Common myeloid progenitor, CD34-positive (primary cell): ENCODE measurements around the gene PLIN4.

ENCODE experiments used
- CTCF ChIA-PET: fragments of 350-600 bp; sonication (Branson Sonifier 250); formaldehyde crosslinking; loops from one replicate; lab custom pipeline; 2021; ENCODE audit warnings: antibody characterized with exemption; lab: Charles Lee
- POLR2A ChIA-PET: fragments of 350-600 bp; sonication (Branson Sonifier 250); formaldehyde crosslinking; loops from one replicate; lab custom pipeline; 2021; ENCODE audit warnings: antibody characterized with exemption; lab: Charles Lee
- DNase-seq, 3 donors: peaks; one replicate each; pipeline versions ENCODE4 v3.0.0 to v3.0.0-alpha.2; 2013
- H3K27ac ChIP-seq, 2 experiments: 1 replicate in 1 of 2; 2 replicates in 1 of 2; pipeline ENCODE4 v1.7.0; 2013; ENCODE audit warnings: inconsistent platforms in 2 of 2, low read length in 2 of 2, mild to moderate bottlenecking in 2 of 2, low read depth in 1 of 2, moderate library complexity in 1 of 2; ENCODE audit not compliant: severe bottlenecking in 2 of 2, insufficient read depth in 1 of 2, poor library complexity in 1 of 2
- H3K27me3 ChIP-seq, 5 experiments: replicated peaks in 2 of 5; 1 replicate in 3 of 5; 2 replicates in 2 of 5; pipeline versions ENCODE4 v1.6.1 to v1.7.0; 2013; ENCODE audit warnings: low read length in 4 of 5, mild to moderate bottlenecking in 2 of 5, moderate library complexity in 2 of 5, inconsistent platforms in 1 of 5; ENCODE audit not compliant: insufficient read depth in 5 of 5, control insufficient read depth in 4 of 5
- H3K36me3 ChIP-seq, 4 experiments: 1 replicate in 2 of 4; 2 replicates in 2 of 4; pipeline versions ENCODE4 v1.6.1 to v1.7.0; 2013; ENCODE audit warnings: low read length in 3 of 4, control low read depth in 1 of 4, mild to moderate bottlenecking in 1 of 4; ENCODE audit not compliant: control insufficient read depth in 4 of 4, insufficient read depth in 4 of 4
- H3K4me1 ChIP-seq, 4 experiments: 1 replicate in 3 of 4; 2 replicates in 1 of 4; pipeline versions ENCODE4 v1.6.1 to v1.7.1; 2013; ENCODE audit warnings: low read length in 3 of 4, mild to moderate bottlenecking in 3 of 4, control low read depth in 1 of 4, inconsistent platforms in 1 of 4, moderate library complexity in 1 of 4; ENCODE audit not compliant: control insufficient read depth in 4 of 4, insufficient read depth in 4 of 4; ENCODE audit errors: control extremely low read depth in 1 of 4
- H3K4me3 ChIP-seq, 7 experiments: 1 replicate in 4 of 7; 2 replicates in 3 of 7; pipeline versions ENCODE4 v1.5.1 to v1.7.0; 2013; ENCODE audit warnings: mild to moderate bottlenecking in 7 of 7, low read length in 6 of 7, moderate library complexity in 6 of 7, inconsistent platforms in 2 of 7, low read depth in 2 of 7, control low read depth in 1 of 7; ENCODE audit not compliant: insufficient read depth in 4 of 7, control insufficient read depth in 1 of 7; ENCODE audit errors: extremely low read depth in 1 of 7
- H3K9me3 ChIP-seq, 5 experiments: 1 replicate in 4 of 5; 2 replicates in 1 of 5; pipeline versions ENCODE4 v1.6.1 to v1.7.1; 2013; ENCODE audit warnings: low read length in 4 of 5, mild to moderate bottlenecking in 2 of 5, inconsistent platforms in 1 of 5, low read depth in 1 of 5, moderate library complexity in 1 of 5; ENCODE audit not compliant: control insufficient read depth in 4 of 5, insufficient read depth in 2 of 5; ENCODE audit errors: control extremely low read depth in 1 of 5
- WGBS: methylation state at CpG from one replicate; pipeline ENCODE4 v1.1.5; 2013; ENCODE audit not compliant: insufficient coverage; 5-methylcytosine and 5-hydroxymethylcytosine counted together

Gene PLIN4

DNA sequence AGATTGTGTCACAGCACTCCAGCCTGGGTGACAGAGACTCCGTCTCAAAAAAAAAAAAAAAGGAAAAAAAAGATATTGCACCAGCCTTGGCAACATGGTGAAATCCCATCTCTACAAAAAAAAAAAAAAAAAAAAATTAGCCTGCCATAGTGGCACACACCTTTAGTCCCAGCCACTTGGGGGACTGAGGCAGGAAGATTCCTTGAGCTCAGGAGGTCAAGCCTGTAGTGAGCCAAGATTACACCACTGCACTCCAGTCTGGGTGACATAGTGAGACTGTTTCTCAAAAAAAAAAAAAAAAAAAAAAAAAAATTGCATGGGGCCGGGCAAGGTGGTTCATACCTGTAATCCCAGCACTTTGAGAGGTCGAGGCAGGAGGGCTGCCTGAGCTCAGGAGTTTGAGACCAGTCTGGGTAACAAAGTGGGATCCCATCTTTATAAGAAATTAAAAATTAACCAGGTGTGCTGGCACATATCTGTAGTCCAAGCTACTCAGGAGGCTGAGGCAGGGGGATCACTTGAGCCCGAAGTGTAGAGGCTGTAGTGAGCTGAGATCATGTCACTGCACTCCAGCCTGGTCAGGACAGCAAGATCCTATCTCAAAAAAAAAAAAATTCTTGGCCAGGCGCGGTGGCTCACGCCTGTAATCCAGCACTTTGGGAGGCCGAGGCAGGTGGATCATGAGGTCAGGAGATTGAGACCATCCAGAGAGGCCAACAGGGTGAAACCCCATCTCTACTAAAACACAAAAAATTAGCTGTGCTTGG, 53.3 kb downstream of the PLIN4 start:
- 98% methylated on average over 5 of the region's 8 CpGs for WGBS
- CTCF ChIA-PET, result no interaction called here
- no peak for DNase-seq
- H3K27ac ChIP-seq, result no peak overlapping the region
- no peaks in the 10 kb centered on the region for H3K4me1 ChIP-seq
- POLR2A ChIA-PET, result interaction anchor here (0.6 kb wide), 1 partner anchor 490 kb away, joined by 3 read pairs; no protein-coding TSS in a partner anchor
- H3K9me3 ChIP-seq, result no peaks in the 10 kb centered on the region
- no peaks in the 10 kb centered on the region for H3K27me3 ChIP-seq
- H3K36me3 ChIP-seq, result no peaks in the 10 kb centered on the region
- H3K4me3 ChIP-seq, result no peak overlapping the region

DNA sequence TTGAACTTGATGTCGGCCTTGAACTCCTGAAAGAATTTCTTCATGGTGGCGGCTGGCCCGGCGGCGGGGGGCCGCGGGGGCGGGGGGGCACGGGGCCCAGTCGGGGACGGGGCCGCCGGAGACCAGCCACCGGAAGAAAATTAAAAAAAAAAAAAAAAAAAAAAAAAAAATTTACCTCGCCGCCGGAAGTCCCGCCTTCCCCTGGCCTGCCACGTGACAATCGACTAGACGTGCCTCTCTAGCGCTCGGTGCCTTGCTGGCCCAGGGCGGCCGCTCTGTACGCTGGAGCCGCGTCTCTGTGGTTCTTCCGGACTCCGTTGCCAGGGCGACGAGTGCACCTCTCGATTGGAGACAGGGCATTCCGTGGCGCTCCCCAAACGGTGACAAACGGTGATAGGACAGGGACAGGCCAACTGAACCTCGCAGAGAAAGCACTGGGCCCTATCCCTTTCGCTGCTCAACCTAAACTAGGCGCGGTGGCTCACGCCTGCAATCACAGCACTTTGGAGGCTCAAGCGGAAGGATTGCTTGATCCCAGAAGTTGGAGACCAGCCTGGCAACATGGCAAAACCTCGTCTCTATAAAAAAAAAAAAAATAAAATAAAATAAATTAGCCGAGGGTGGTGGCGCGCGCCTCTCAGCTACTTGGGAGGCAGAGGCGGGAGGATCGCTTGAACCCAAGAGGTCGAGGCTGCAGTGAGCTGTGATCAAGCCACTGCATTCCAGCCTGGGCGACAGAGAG, 60.5 kb downstream of the PLIN4 start, which contains the start of gene UBXN6:
UBXN6 (minus strand) TSS at position 141 of the 742 bp plus-strand sequence; CDS start at position 44, 97 bp downstream.
- H3K4me3 ChIP-seq, result peak within 1 kb of the TSS; percentile 48 to 86 (median 75)
- peak within 1 kb of the TSS in 1 of 2 experiments; percentile 76 for H3K27ac ChIP-seq
- ChIA-PET CTCF (interaction anchor here (0.6 to 1.4 kb wide), 3 partner anchors 13 to 215 kb away, joined by 3 to 4 read pairs (median 3); partner anchors contain the start of gene SH3GL1), POLR2A (interaction anchor here (0.6 to 2.0 kb wide), 3 partner anchors 13 to 88 kb away, joined by 3 to 6 read pairs (median 4); partner anchors contain the start of gene HDGFL2)
- H3K4me1 ChIP-seq, result peaks cover 2 to 23% (median 17%) of the 10 kb centered on the region in 4 experiments
- H3K9me3 ChIP-seq, result no peaks in the 10 kb centered on the region
- no peaks in the 10 kb centered on the region for H3K27me3 ChIP-seq
- peaks cover 0 to 14% (median 12%) of the 10 kb centered on the region in 4 experiments for H3K36me3 ChIP-seq
- whole genome bisulfite sequencing, result 12% methylated on average over 27 of the region's 52 CpGs
- peak; percentile 99 to 100 (median 99) for DNase-seq

GRCh38 chr19:4456843-4457653, 61.2 kb downstream of the PLIN4 start:
- ChIA-PET POLR2A (interaction anchor here (0.6 to 2.0 kb wide), 4 partner anchors 13 to 87 kb away, joined by 3 to 6 read pairs (median 4); partner anchors contain the start of gene HDGFL2), CTCF (interaction anchor here (0.6 to 1.4 kb wide), 2 partner anchors 14 to 55 kb away, joined by 3 to 4 read pairs; partner anchors contain the start of gene CHAF1A)
- no peaks in the 10 kb centered on the region for H3K9me3 ChIP-seq
- H3K36me3 ChIP-seq, result peaks cover 3 to 22% (median 20%) of the 10 kb centered on the region in 4 experiments
- H3K27ac ChIP-seq, result peak overlapping the region in 1 of 2 experiments; percentile 75
- peak; percentile 54 to 75 (median 67) for DNase-seq
- peaks cover 2 to 23% (median 17%) of the 10 kb centered on the region in 4 experiments for H3K4me1 ChIP-seq
- WGBS, result under 1% methylated on average over 10 of the region's 53 CpGs
- H3K27me3 ChIP-seq, result no peaks in the 10 kb centered on the region
- peak overlapping the region; percentile 48 to 86 (median 75) for H3K4me3 ChIP-seq

- peak overlapping the region; percentile 47 to 84 (median 75) for H3K4me3 ChIP-seq
- DNase-seq, result peak in 2 of 3 donors; percentile 47
- H3K36me3 ChIP-seq, result peaks cover 3 to 25% (median 22%) of the 10 kb centered on the region in 4 experiments
- 6% methylated on average over 5 of the region's 9 CpGs for WGBS
- H3K9me3 ChIP-seq, result no peaks in the 10 kb centered on the region
- ChIA-PET POLR2A (interaction anchor here (0.8 to 1.3 kb wide), 2 partner anchors 12 to 16 kb away, joined by 3 to 4 read pairs; partner anchors contain the start of gene HDGFL2), CTCF (interaction anchor here (0.6 to 1.4 kb wide), 2 partner anchors 15 to 54 kb away, joined by 3 to 4 read pairs; partner anchors contain the start of gene CHAF1A)
- peaks cover 2 to 23% (median 17%) of the 10 kb centered on the region in 4 experiments for H3K4me1 ChIP-seq
- H3K27ac ChIP-seq, result peak overlapping the region in 1 of 2 experiments; percentile 75
- H3K27me3 ChIP-seq, result no peaks in the 10 kb centered on the region
Observed at GRCh38 chr19:4456476-4456842, 61.8 kb downstream of the PLIN4 start.

DNA sequence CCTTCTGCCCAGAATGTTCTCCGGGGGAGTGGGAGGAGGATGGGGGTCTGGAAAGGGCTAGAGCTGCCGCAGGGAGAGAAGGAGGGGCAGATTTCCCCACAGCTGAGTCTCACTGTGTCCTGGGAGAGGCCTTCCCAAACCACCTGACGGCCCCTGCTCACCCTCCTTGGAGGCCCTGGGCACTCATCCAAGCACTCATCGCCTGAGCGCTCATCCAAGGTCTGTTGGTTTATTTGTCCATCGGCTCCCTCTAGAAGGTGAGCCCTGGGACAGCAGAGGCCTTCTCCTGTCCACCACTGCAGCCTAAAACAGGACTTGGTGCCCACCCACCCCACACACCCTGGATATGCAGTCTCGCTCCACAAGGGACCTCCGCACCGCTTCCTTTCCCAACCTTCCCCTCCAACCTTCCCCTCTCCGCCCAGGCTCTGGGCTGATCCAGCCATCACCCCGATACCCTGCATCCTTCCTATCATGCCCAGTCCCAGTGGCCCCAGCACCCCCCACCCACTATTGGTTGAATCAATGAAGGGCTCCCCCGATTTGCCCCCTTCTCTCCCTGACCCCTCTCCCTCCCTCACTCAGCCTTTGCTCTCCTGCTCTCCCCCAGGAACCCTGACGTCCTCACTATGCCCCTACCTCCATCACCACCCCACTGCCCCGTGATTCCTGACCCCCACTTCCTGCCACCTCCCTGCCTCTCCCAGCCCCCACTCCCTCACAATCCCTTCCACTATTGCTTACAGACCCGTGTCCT, 62.4 kb downstream of the PLIN4 start:
- Histone ChIP-seq H3K27ac (peak overlapping the region in 1 of 2 experiments; percentile 61), H3K9me3 (no peaks in the 10 kb centered on the region), H3K36me3 (peaks cover 3 to 28% (median 26%) of the 10 kb centered on the region in 4 experiments), H3K4me1 (peaks cover 2 to 23% (median 17%) of the 10 kb centered on the region in 4 experiments), H3K4me3 (peak overlapping the region in 5 of 7 experiments; percentile 70 to 84 (median 80)), H3K27me3 (no peaks in the 10 kb centered on the region)
- no peak for DNase-seq
- CTCF ChIA-PET, result no interaction called here
- POLR2A ChIA-PET, result interaction anchor here (0.8 to 1.3 kb wide), 2 partner anchors 12 to 17 kb away, joined by 3 to 4 read pairs; partner anchors contain the start of gene HDGFL2
- 77% methylated on average over 14 of the region's 15 CpGs for WGBS
